Body of pancreas (tissue), 4 donors: Measurements from ENCODE around the gene KIF27. TPM values are rescaled to one million over a fixed set of nuclear protein-coding genes. Genes with fewer than 3 reads are reported as not detected.
A peak's percentile ranks its signal among the peaks of the same experiment; 100 is the strongest.
"Not testable (repeated sequence)": the region's sequence is repeated elsewhere in the genome, so short reads cannot be mapped to it uniquely, and the experiment has no call there.

Experiments used
- ATAC-seq: fragments of 150-250 bp; one replicate; pipeline ENCODE4 v1.9.1; 2016
- DNase-seq, 4 donors: peaks; one replicate each; pipeline ENCODE4 v3.0.0-alpha.2; 2019
- H3K27ac ChIP-seq, 4 donors: fragments of 200-600 bp; sonication (generic); 1 replicate in 3 of 4; 2 replicates in 1 of 4; pipeline versions ENCODE4 v1.5.1 to v1.6.1; 2016 to 2019; ENCODE audit warnings: mild to moderate bottlenecking in 1 of 4, mixed read lengths in 1 of 4, moderate library complexity in 1 of 4
- H3K27me3 ChIP-seq, 2 donors: fragments of 200-600 bp; sonication (generic); one replicate each; pipeline ENCODE4 v1.6.0; 2016; ENCODE audit warnings: mild to moderate bottlenecking in 1 of 2
- H3K36me3 ChIP-seq, 2 donors: fragments of 200-600 bp; sonication (generic); replicated peaks in 1 of 2; 2 replicates each; pipeline ENCODE4 v1.5.1; 2016; ENCODE audit warnings: low read depth in 2 of 2; ENCODE audit not compliant: insufficient read depth in 1 of 2
- H3K4me1 ChIP-seq: fragments of 200-600 bp; sonication (generic); one replicate; pipeline ENCODE4 v1.6.0; 2016
- H3K4me3 ChIP-seq, 2 donors: fragments of 200-600 bp; sonication (generic); 1 replicate in 1 of 2; 2 replicates in 1 of 2; pipeline ENCODE4 v1.5.1; 2016 to 2019
- H3K9me3 ChIP-seq, 3 donors: fragments of 200-600 bp; sonication (generic); 1 replicate in 2 of 3; 2 replicates in 1 of 3; pipeline ENCODE4 v1.5.1; 2016
- CTCF ChIP-seq, 7 experiments: fragments of 450-650 bp in 4 of 7; fragments of 200-600 bp in 3 of 7; sonication (generic) in 3 of 7; IDR thresholded peaks; one replicate each; pipeline ENCODE4 v1.5.1; 2016 to 2019; ENCODE audit warnings: antibody characterized with exemption in 7 of 7
- POLR2A ChIP-seq, 3 donors: fragments of 450-650 bp; IDR thresholded peaks; one replicate each; pipeline ENCODE4 v1.6.1; 2016; ENCODE audit warnings: antibody characterized with exemption in 3 of 3, mild to moderate bottlenecking in 2 of 3
- WGBS, 2 donors: methylation state at CpG; one replicate each; pipeline ENCODE4 v1.1.5; 2017; 5-methylcytosine and 5-hydroxymethylcytosine counted together
- intact Hi-C: fragments of 100-400 bp; cut with DNase I; formaldehyde crosslinking; loops from one replicate; pipeline ENCODE4 v1.15.1; 2023
- total RNA-seq, 2 donors: library from RNA; depleted of rRNA; stranded (reverse); fragments of >200 nt; gene quantifications; one replicate each; pipeline ENCODE4 v1.1.0, GENCODE V29; 2016

KIF27 gene
- total RNA-seq, 2 donors from 2014 or later, result 6.0 to 6.6 TPM

GRCh38 chr9:83881687-83882408 lies 39.4 kb downstream of the KIF27 start:
- H3K27me3 ChIP-seq, H3K4me3 ChIP-seq, H3K9me3 ChIP-seq, DNase-seq, H3K4me1 ChIP-seq, ATAC-seq, H3K27ac ChIP-seq, H3K36me3 ChIP-seq, intact Hi-C loops: not testable (repeated sequence)
- 93 to 94% methylated on average over 6 of the region's 6 CpGs for WGBS, 2 donors

GRCh38 chr9:83875559-83875958 lies 45.7 kb downstream of the KIF27 start:
- ATAC-seq, intact Hi-C loops, H3K27ac ChIP-seq: not testable (repeated sequence)

GRCh38 chr9:83849895-83850294 lies 71.3 kb downstream of the KIF27 start:
- ATAC-seq, H3K4me3 ChIP-seq, DNase-seq, H3K9me3 ChIP-seq, H3K4me1 ChIP-seq, intact Hi-C loops, H3K27ac ChIP-seq, H3K36me3 ChIP-seq, H3K27me3 ChIP-seq: not testable (repeated sequence)
- 92 to 94% methylated on average over 8 of the region's 8 CpGs for WGBS, 2 donors

More at GRCh38 chr9:83875559-83875958, 45.7 kb downstream of the KIF27 start:
- H3K9me3 ChIP-seq, H3K36me3 ChIP-seq, H3K27me3 ChIP-seq, H3K4me3 ChIP-seq, H3K4me1 ChIP-seq, DNase-seq: not testable (repeated sequence)
- WGBS, 2 donors, result 86 to 96% methylated on average over 3 of the region's 3 CpGs

- H3K4me1 ChIP-seq, H3K27ac ChIP-seq, ATAC-seq, DNase-seq, H3K9me3 ChIP-seq, H3K4me3 ChIP-seq, H3K27me3 ChIP-seq, H3K36me3 ChIP-seq, intact Hi-C loops: not testable (repeated sequence)
- 34 to 59% methylated on average over 7 of the region's 7 CpGs for WGBS, 2 donors
Observed at GRCh38 chr9:83837070-83837643, 84.1 kb downstream of the KIF27 start.

GRCh38 chr9:83830426-83831071 lies 90.7 kb downstream of the KIF27 start:
- H3K4me3 ChIP-seq, result not testable (repeated sequence)

GRCh38 chr9:83824986-83825623 lies 96.1 kb downstream of the KIF27 start:
- H3K9me3 ChIP-seq, H3K4me1 ChIP-seq, H3K36me3 ChIP-seq, H3K4me3 ChIP-seq, H3K27me3 ChIP-seq, DNase-seq, intact Hi-C loops, H3K27ac ChIP-seq, ATAC-seq: not testable (repeated sequence)
- WGBS, 2 donors, result 84 to 90% methylated on average over 3 of the region's 3 CpGs

More at GRCh38 chr9:83830426-83831071, 90.7 kb downstream of the KIF27 start:
- peak in 1 of 4 donors; percentile 2 for DNase-seq
- 69 to 75% methylated on average over 5 of the region's 5 CpGs for WGBS, 2 donors
- ATAC-seq, H3K4me1 ChIP-seq, H3K27me3 ChIP-seq, H3K36me3 ChIP-seq, H3K27ac ChIP-seq, intact Hi-C loops, H3K9me3 ChIP-seq: not testable (repeated sequence)

GRCh38 chr9:83817356-83818278 lies 103.6 kb downstream of the KIF27 start, which contains the start of gene GKAP1:
TSS of gene GKAP1 (minus strand) at chr9:83817769. CDS start at chr9:83806517, 11,252 bp downstream.
- TF ChIP-seq CTCF (IDR thresholded peaks at IDR 0.05) (peak in 4 of 7 experiments; percentile 8 to 41 (median 24)), POLR2A (IDR thresholded peaks at IDR 0.05) (peak in 2 of 3 donors; percentile 15 to 17)
- peak; percentile 80 to 88 (median 85) for DNase-seq
- H3K27ac ChIP-seq, result peak within 1 kb of the TSS; percentile 62 to 95 (median 91)

GRCh38 chr9:83817011-83817355 lies 104.2 kb downstream of the KIF27 start:
- 0 to 1% methylated on average over 15 to 30 of the region's 38 CpGs for WGBS, 2 donors
- H3K36me3 ChIP-seq, H3K9me3 ChIP-seq, intact Hi-C loops, ATAC-seq, H3K4me1 ChIP-seq, DNase-seq, H3K27me3 ChIP-seq: not testable (repeated sequence)
- H3K27ac ChIP-seq, result peak overlapping the region; percentile 62 to 95 (median 91)
- H3K4me3 ChIP-seq, result peak overlapping the region; percentile 37 to 52

More at GRCh38 chr9:83817356-83818278, 103.6 kb downstream of the KIF27 start, which contains the start of gene GKAP1:
- H3K27me3 ChIP-seq, H3K4me1 ChIP-seq, intact Hi-C loops, H3K9me3 ChIP-seq, H3K36me3 ChIP-seq: not testable (repeated sequence)
- 0 to 1% methylated on average over 24 to 48 of the region's 103 CpGs for WGBS, 2 donors
- peak within 1 kb of the TSS; percentile 37 to 52 for H3K4me3 ChIP-seq
- ATAC-seq, result peak; percentile 93

- H3K4me3 ChIP-seq, intact Hi-C loops, H3K36me3 ChIP-seq, H3K27me3 ChIP-seq, H3K4me1 ChIP-seq, H3K9me3 ChIP-seq, ATAC-seq, DNase-seq, H3K27ac ChIP-seq: not testable (repeated sequence)
- WGBS, 2 donors, result 94 to 96% methylated on average over 4 of the region's 4 CpGs
Observed at GRCh38 chr9:83815120-83815519, 106.1 kb downstream of the KIF27 start.
